GM19324 (cell line): ENCODE data around the gene PLD6.

Experiments
- ATAC-seq: cut with Tn5 transposase; IDR thresholded peaks from one replicate; pipeline ENCODE4 v1.9.1; 2021; ENCODE audit warnings: mild to moderate bottlenecking, moderate library complexity; ENCODE audit not compliant: unreplicated experiment, low FRiP score

Gene PLD6

GRCh38 chr17:17180141-17180603 is 26.0 kb downstream of the PLD6 start:
- no peak for ATAC-seq

GRCh38 chr17:17179371-17179827 is 26.7 kb downstream of the PLD6 start:
- ATAC-seq, result no peak

- ATAC-seq, result no peak
Observed at GRCh38 chr17:17177176-17177575, 29.0 kb downstream of the PLD6 start.

GRCh38 chr17:17176341-17176740 is 29.8 kb downstream of the PLD6 start:
- no peak for ATAC-seq

GRCh38 chr17:17175917-17176316 is 30.2 kb downstream of the PLD6 start:
- no peak for ATAC-seq

GRCh38 chr17:17175340-17175739 is 30.8 kb downstream of the PLD6 start:
- no peak for ATAC-seq

GRCh38 chr17:17173921-17174320 is 32.2 kb downstream of the PLD6 start:
- ATAC-seq, result no peak

- no peak for ATAC-seq
Observed at GRCh38 chr17:17172990-17173389, 33.1 kb downstream of the PLD6 start.

GRCh38 chr17:17172001-17172939 is 33.9 kb downstream of the PLD6 start:
- ATAC-seq, result no peak

- no peak for ATAC-seq
Observed at GRCh38 chr17:17171186-17171585, 34.9 kb downstream of the PLD6 start.

- ATAC-seq, result no peak
Observed at GRCh38 chr17:17170346-17170985, 35.7 kb downstream of the PLD6 start.

- ATAC-seq, result no peak
Observed at GRCh38 chr17:17169396-17169795, 36.7 kb downstream of the PLD6 start.

GRCh38 chr17:17168401-17168800 is 37.7 kb downstream of the PLD6 start:
- ATAC-seq, result no peak

GRCh38 chr17:17167986-17168385 is 38.1 kb downstream of the PLD6 start:
- ATAC-seq, result no peak

GRCh38 chr17:17167356-17167755 is 38.8 kb downstream of the PLD6 start:
- no peak for ATAC-seq

GRCh38 chr17:17166446-17166845 is 39.7 kb downstream of the PLD6 start:
- no peak for ATAC-seq

GRCh38 chr17:17165666-17166308 is 40.3 kb downstream of the PLD6 start:
- no peak for ATAC-seq

- no peak for ATAC-seq
Observed at GRCh38 chr17:17164676-17165075, 41.5 kb downstream of the PLD6 start.

GRCh38 chr17:17164156-17164555 is 42.0 kb downstream of the PLD6 start:
- no peak for ATAC-seq

GRCh38 chr17:17161759-17162158 is 44.4 kb downstream of the PLD6 start:
- no peak for ATAC-seq

- no peak for ATAC-seq
Observed at GRCh38 chr17:17161121-17161520, 45.0 kb downstream of the PLD6 start.
